Neural progenitor cell (in vitro differentiated cells): ENCODE measurements around the gene OR6K2. TPM values are rescaled to one million over a fixed set of nuclear protein-coding genes. Genes with fewer than 3 reads are reported as not detected.

Experiments
- DNase-seq: peaks from one replicate; pipeline ENCODE4 v3.0.0-alpha.2; 2016; ENCODE audit warnings: low spot score
- H2AFZ ChIP-seq: fragments of 200-600 bp; sonication (generic); replicated peaks from 2 replicates; pipeline ENCODE4 v1.6.1; 2016; ENCODE audit warnings: antibody characterized with exemption
- H3F3A ChIP-seq: fragments of 200-600 bp; sonication (generic); 2 replicates; pipeline ENCODE4 v1.6.1; 2016; ENCODE audit warnings: antibody characterized with exemption, low read depth
- H3K27ac ChIP-seq: fragments of 200-600 bp; sonication (generic); 2 replicates; pipeline ENCODE4 v1.5.1; 2016; ENCODE audit warnings: mild to moderate bottlenecking
- H3K27me3 ChIP-seq: fragments of 200-600 bp; sonication (generic); 2 replicates; pipeline ENCODE4 v1.6.1; 2016; ENCODE audit warnings: mild to moderate bottlenecking, moderate library complexity
- H3K36me3 ChIP-seq: fragments of 200-600 bp; sonication (generic); 2 replicates; pipeline ENCODE4 v1.5.1; 2016
- H3K4me1 ChIP-seq: fragments of 200-600 bp; sonication (generic); 2 replicates; pipeline ENCODE4 v1.6.1; 2016; ENCODE audit warnings: mixed run types
- H3K4me2 ChIP-seq: fragments of 200-600 bp; sonication (generic); 2 replicates; pipeline ENCODE4 v1.6.1; 2016
- H3K4me3 ChIP-seq: fragments of 200-600 bp; sonication (generic); 2 replicates; pipeline ENCODE4 v1.5.1; 2016
- H3K79me2 ChIP-seq: fragments of 200-600 bp; sonication (generic); 2 replicates; pipeline ENCODE4 v1.6.1; 2016; ENCODE audit warnings: low read depth
- H3K9ac ChIP-seq: fragments of 200-600 bp; sonication (generic); 2 replicates; pipeline ENCODE4 v1.6.1; 2016
- H3K9me3 ChIP-seq: fragments of 200-600 bp; sonication (generic); 2 replicates; pipeline ENCODE4 v1.5.1; 2016; ENCODE audit warnings: low read depth
- H4K20me1 ChIP-seq: fragments of 200-600 bp; sonication (generic); 2 replicates; pipeline ENCODE4 v1.6.1; 2016; ENCODE audit warnings: low read depth
- H3K27ac Mint-ChIP-seq: 3 replicates; pipeline ENCODE4 v1.8.0; 2021; ENCODE audit warnings: mixed read lengths
- H3K27me3 Mint-ChIP-seq: 2 replicates; pipeline ENCODE4 v1.8.0; 2022; ENCODE audit warnings: low read depth, mild to moderate bottlenecking, inconsistent platforms, moderate library complexity, mixed read lengths; ENCODE audit not compliant: insufficient read depth
- H3K36me3 Mint-ChIP-seq: 3 replicates; pipeline ENCODE4 v1.8.0; 2021; ENCODE audit warnings: mixed read lengths
- H3K4me1 Mint-ChIP-seq: 3 replicates; pipeline ENCODE4 v1.8.0; 2021; ENCODE audit warnings: mixed read lengths
- H3K4me3 Mint-ChIP-seq: 3 replicates; pipeline ENCODE4 v1.8.0; 2021; ENCODE audit warnings: mild to moderate bottlenecking, moderate library complexity, mixed read lengths
- H3K9me3 Mint-ChIP-seq: 3 replicates; pipeline ENCODE4 v1.8.0; 2020; ENCODE audit warnings: mixed read lengths
- EZH2 ChIP-seq: fragments of 200-600 bp; sonication (generic); IDR thresholded peaks from 2 replicates; pipeline ENCODE4 v1.6.1; 2017; ENCODE audit warnings: antibody characterized with exemption, mild to moderate bottlenecking, moderate library complexity
- EZH2phosphoT487 ChIP-seq: fragments of 200-600 bp; sonication (generic); IDR thresholded peaks from 2 replicates; pipeline ENCODE4 v1.6.1; 2017; ENCODE audit warnings: antibody characterized with exemption
- total RNA-seq: library from RNA; depleted of rRNA; stranded (reverse); fragments of >200 nt; gene quantifications from 2 replicates; pipeline ENCODE4 v1.2.3, GENCODE V29; 2015; ENCODE audit warnings: low replicate concordance
- TF ChIP-seq, protein P1 (sequence below): fragments of 200-600 bp; sonication (generic); IDR thresholded peaks from 2 replicates; pipeline ENCODE4 v1.5.1; 2017; ENCODE audit warnings: antibody characterized with exemption, mild to moderate bottlenecking

The OR6K2 gene, protein sequence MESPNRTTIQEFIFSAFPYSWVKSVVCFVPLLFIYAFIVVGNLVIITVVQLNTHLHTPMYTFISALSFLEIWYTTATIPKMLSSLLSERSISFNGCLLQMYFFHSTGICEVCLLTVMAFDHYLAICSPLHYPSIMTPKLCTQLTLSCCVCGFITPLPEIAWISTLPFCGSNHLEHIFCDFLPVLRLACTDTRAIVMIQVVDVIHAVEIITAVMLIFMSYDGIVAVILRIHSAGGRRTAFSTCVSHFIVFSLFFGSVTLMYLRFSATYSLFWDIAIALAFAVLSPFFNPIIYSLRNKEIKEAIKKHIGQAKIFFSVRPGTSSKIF
- not detected in 2 replicates for total RNA-seq

DNA sequence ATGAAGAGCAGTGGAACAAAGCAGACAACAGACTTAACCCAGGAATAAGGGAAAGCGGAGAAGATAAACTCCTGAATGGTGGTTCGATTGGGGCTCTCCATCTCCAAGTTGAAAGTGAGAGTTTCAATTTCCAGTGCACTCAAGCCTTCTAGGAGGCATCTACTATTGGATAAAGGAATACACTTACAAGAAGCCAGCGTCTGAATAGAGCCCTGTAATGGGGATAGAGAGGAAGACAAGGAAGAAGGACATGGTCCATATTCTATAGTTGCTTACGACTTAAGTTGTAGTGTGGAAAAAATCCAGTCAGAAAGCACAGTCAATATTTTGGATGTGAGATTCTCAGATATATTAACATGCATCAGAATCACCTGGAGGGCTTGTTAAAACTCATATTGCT lies at the start of gene OR6K2:
Gene OR6K2 (minus strand): TSS at position 101 of the 400 bp plus-strand sequence. CDS start 0 bp downstream, at position 101.
- Histone ChIP-seq H3K4me1 (no peaks in the 10 kb centered on the region), H3K4me2 (no peak within 1 kb of the TSS), H4K20me1 (no peaks in the 10 kb centered on the region), H3K27ac (no peak within 1 kb of the TSS), H3K79me2 (no peaks in the 10 kb centered on the region), H3K4me3 (no peak within 1 kb of the TSS), H3F3A (no peaks in the 10 kb centered on the region), H3K9ac (no peak within 1 kb of the TSS), H3K27me3 (no peaks in the 10 kb centered on the region), H2AFZ (no peak within 1 kb of the TSS), H3K9me3 (no peaks in the 10 kb centered on the region), H3K36me3 (no peaks in the 10 kb centered on the region)
- TF ChIP-seq EZH2 (no peak), EZH2phosphoT487 (no peak)
- TF ChIP-seq, protein P1, sequence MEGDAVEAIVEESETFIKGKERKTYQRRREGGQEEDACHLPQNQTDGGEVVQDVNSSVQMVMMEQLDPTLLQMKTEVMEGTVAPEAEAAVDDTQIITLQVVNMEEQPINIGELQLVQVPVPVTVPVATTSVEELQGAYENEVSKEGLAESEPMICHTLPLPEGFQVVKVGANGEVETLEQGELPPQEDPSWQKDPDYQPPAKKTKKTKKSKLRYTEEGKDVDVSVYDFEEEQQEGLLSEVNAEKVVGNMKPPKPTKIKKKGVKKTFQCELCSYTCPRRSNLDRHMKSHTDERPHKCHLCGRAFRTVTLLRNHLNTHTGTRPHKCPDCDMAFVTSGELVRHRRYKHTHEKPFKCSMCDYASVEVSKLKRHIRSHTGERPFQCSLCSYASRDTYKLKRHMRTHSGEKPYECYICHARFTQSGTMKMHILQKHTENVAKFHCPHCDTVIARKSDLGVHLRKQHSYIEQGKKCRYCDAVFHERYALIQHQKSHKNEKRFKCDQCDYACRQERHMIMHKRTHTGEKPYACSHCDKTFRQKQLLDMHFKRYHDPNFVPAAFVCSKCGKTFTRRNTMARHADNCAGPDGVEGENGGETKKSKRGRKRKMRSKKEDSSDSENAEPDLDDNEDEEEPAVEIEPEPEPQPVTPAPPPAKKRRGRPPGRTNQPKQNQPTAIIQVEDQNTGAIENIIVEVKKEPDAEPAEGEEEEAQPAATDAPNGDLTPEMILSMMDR, result no peak
- no peak within 1 kb of the TSS for H3K4me3 Mint-ChIP-seq
- no peaks in the 10 kb centered on the region for H3K36me3 Mint-ChIP-seq
- no peaks in the 10 kb centered on the region for H3K9me3 Mint-ChIP-seq
- no peak for DNase-seq
- no peaks in the 10 kb centered on the region for H3K27me3 Mint-ChIP-seq
- H3K4me1 Mint-ChIP-seq, result no peaks in the 10 kb centered on the region
- H3K27ac Mint-ChIP-seq, result no peak within 1 kb of the TSS

DNA sequence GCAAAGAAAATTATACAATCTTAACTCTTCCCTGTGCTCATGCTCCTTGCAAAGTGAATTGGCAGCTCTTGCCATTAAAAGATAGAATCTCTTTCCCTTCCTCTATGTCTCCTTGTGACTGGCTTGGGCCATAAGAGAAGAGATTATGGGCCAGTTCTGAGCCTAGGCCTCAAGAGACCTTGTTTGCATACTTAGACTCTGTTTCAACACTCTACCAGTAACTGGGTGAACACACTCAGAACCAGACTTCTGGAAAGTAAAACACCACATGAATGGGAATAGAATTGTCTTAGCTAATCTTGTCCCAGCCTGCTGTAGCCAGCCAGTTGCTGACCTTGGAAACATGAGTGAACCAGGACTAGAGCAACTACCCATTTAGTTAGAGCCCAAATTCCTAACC lies 35.4 kb upstream of the OR6K2 start:
- H3F3A ChIP-seq, result no peaks in the 10 kb centered on the region
- H3K4me3 Mint-ChIP-seq, result no peak overlapping the region
- H3K4me1 Mint-ChIP-seq, result no peaks in the 10 kb centered on the region
- no peak overlapping the region for H3K4me3 ChIP-seq
- H3K9me3 Mint-ChIP-seq, result no peaks in the 10 kb centered on the region
- no peak overlapping the region for H3K27ac ChIP-seq
- no peaks in the 10 kb centered on the region for H3K79me2 ChIP-seq
- H2AFZ ChIP-seq, result no peak overlapping the region
- no peaks in the 10 kb centered on the region for H3K36me3 Mint-ChIP-seq
- TF ChIP-seq EZH2phosphoT487 (no peak), EZH2 (no peak)
- TF ChIP-seq, protein P1, result no peak
- no peaks in the 10 kb centered on the region for H3K27me3 Mint-ChIP-seq
- no peaks in the 10 kb centered on the region for H3K36me3 ChIP-seq
- H3K4me2 ChIP-seq, result no peak overlapping the region
- H3K9me3 ChIP-seq, result no peaks in the 10 kb centered on the region
- no peaks in the 10 kb centered on the region for H3K4me1 ChIP-seq
- no peak overlapping the region for H3K27ac Mint-ChIP-seq
- no peaks in the 10 kb centered on the region for H4K20me1 ChIP-seq
- DNase-seq, result no peak
- no peaks in the 10 kb centered on the region for H3K27me3 ChIP-seq
- no peak overlapping the region for H3K9ac ChIP-seq

DNA sequence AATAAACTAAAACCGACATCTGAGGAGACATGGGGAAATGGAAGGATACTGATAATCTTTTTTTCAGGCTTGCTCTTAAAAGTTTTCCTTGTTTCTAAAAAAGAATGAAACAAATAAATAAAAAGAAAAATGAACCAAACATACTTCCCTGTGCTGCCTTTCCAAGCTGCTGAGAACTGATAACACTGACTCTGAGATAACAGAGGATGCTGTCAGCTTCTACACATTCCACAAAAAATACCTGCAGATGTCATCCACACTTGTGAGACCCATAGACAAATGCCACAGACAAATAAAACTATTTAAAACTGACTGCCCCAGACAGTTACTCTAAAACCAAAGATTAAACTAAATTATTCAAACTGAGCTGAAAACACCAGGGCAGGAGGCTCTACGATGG lies 32.1 kb upstream of the OR6K2 start:
- Histone ChIP-seq H4K20me1 (no peaks in the 10 kb centered on the region), H3K27ac (no peak overlapping the region), H3K9ac (no peak overlapping the region), H2AFZ (no peak overlapping the region), H3F3A (no peaks in the 10 kb centered on the region), H3K4me2 (no peak overlapping the region), H3K36me3 (no peaks in the 10 kb centered on the region), H3K27me3 (no peaks in the 10 kb centered on the region), H3K4me1 (no peaks in the 10 kb centered on the region), H3K9me3 (no peaks in the 10 kb centered on the region), H3K4me3 (no peak overlapping the region), H3K79me2 (no peaks in the 10 kb centered on the region)
- no peak for DNase-seq
- TF ChIP-seq EZH2phosphoT487 (no peak), EZH2 (no peak)
- TF ChIP-seq, protein P1, result no peak
- no peaks in the 10 kb centered on the region for H3K36me3 Mint-ChIP-seq
- peaks cover 2% of the 10 kb centered on the region for H3K27me3 Mint-ChIP-seq
- no peaks in the 10 kb centered on the region for H3K9me3 Mint-ChIP-seq
- H3K27ac Mint-ChIP-seq, result no peak overlapping the region
- H3K4me1 Mint-ChIP-seq, result no peaks in the 10 kb centered on the region
- no peak overlapping the region for H3K4me3 Mint-ChIP-seq
